WTC11 (cell line): Measurements from ENCODE around the gene HPS5. TPM values are rescaled to one million over a fixed set of nuclear protein-coding genes. Genes with fewer than 3 reads are reported as not detected.

Experiments used
- ATAC-seq: fragments of 200-7000 bp; cut with Tn5 transposase; 2 replicates; pipeline ENCODE4 v1.10.0; 2021; ENCODE audit warnings: mild to moderate bottlenecking, moderate library complexity
- CTCF ChIA-PET: fragments of 300-600 bp; sonication (Branson Sonifier 250); formaldehyde crosslinking; loops from one replicate; lab custom pipeline; 2021; ENCODE audit warnings: antibody characterized with exemption; lab: Charles Lee
- POLR2A ChIA-PET: fragments of 350-600 bp; sonication (Branson Sonifier 250); formaldehyde crosslinking; loops from one replicate; lab custom pipeline; 2021; ENCODE audit warnings: antibody characterized with exemption; lab: Charles Lee
- DNase-seq: peaks from one replicate; pipeline ENCODE4 v3.0.0; 2021; ENCODE audit warnings: low spot score
- H3K27ac Mint-ChIP-seq: 2 replicates; pipeline ENCODE4 v1.8.0; 2021; ENCODE audit warnings: mixed read lengths
- H3K27me3 Mint-ChIP-seq: 2 replicates; pipeline ENCODE4 v1.8.0; 2021; ENCODE audit warnings: low read depth, mild to moderate bottlenecking, moderate library complexity, mixed read lengths
- H3K36me3 Mint-ChIP-seq: 2 replicates; pipeline ENCODE4 v1.8.0; 2021; ENCODE audit warnings: mixed read lengths
- H3K4me1 Mint-ChIP-seq: 2 replicates; pipeline ENCODE4 v1.8.0; 2022; ENCODE audit warnings: mixed read lengths
- H3K4me3 Mint-ChIP-seq: 2 replicates; pipeline ENCODE4 v1.8.0; 2021; ENCODE audit warnings: mild to moderate bottlenecking, moderate library complexity, mixed read lengths
- H3K9me3 Mint-ChIP-seq: 2 replicates; pipeline ENCODE4 v1.8.0; 2021; ENCODE audit warnings: mixed read lengths
- CBFB ChIP-seq: sonication (generic); formaldehyde crosslinking; IDR thresholded peaks from 2 replicates; pipeline ENCODE4 v1.8.1; 2022; ENCODE audit warnings: mild to moderate bottlenecking, low read depth, missing genetic modification reagents
- CTCF ChIP-seq: fragments of 200-600 bp; IDR thresholded peaks from 2 replicates; pipeline ENCODE4 v1.8.0; 2022; ENCODE audit warnings: antibody characterized with exemption
- GABPB1 ChIP-seq: sonication (generic); formaldehyde crosslinking; IDR thresholded peaks from 2 replicates; pipeline ENCODE4 v1.8.1; 2023; ENCODE audit warnings: mild to moderate bottlenecking, missing genetic modification reagents
- KAT7 ChIP-seq: sonication (generic); formaldehyde crosslinking; IDR thresholded peaks from 2 replicates; pipeline ENCODE4 v1.8.1; 2023; ENCODE audit warnings: missing genetic modification reagents, mild to moderate bottlenecking, borderline replicate concordance
- NR1H2 ChIP-seq: sonication (generic); formaldehyde crosslinking; IDR thresholded peaks from 2 replicates; pipeline ENCODE4 v1.9.0; 2021; ENCODE audit warnings: mild to moderate bottlenecking, moderate library complexity, missing genetic modification reagents
- OVOL2 ChIP-seq: fragments of 250-450 bp; sonication (Bioruptor Pico); IDR thresholded peaks from 2 replicates; pipeline ENCODE4 v1.9.0; 2021; ENCODE audit warnings: mild to moderate bottlenecking, borderline replicate concordance
- PRRX2 ChIP-seq: fragments of 250-450 bp; sonication (Bioruptor Pico); IDR thresholded peaks from 2 replicates; pipeline ENCODE4 v1.8.0; 2021; ENCODE audit warnings: mild to moderate bottlenecking
- SMAD3 ChIP-seq: sonication (generic); formaldehyde crosslinking; IDR thresholded peaks from 2 replicates; pipeline ENCODE4 v1.8.0; 2022; ENCODE audit warnings: missing genetic modification reagents, mild to moderate bottlenecking, borderline replicate concordance
- TP53 ChIP-seq: sonication (generic); formaldehyde crosslinking; IDR thresholded peaks from 2 replicates; pipeline ENCODE4 v1.8.1; 2023; ENCODE audit warnings: mild to moderate bottlenecking, missing genetic modification reagents
- USF1 ChIP-seq: sonication (generic); formaldehyde crosslinking; IDR thresholded peaks from 2 replicates; pipeline ENCODE4 v1.8.0; 2022; ENCODE audit warnings: mild to moderate bottlenecking, missing genetic modification reagents
- ZBTB21 ChIP-seq: sonication (generic); formaldehyde crosslinking; IDR thresholded peaks from 2 replicates; pipeline ENCODE4 v1.8.1; 2023; ENCODE audit warnings: mild to moderate bottlenecking, missing genetic modification reagents, borderline replicate concordance
- ZNF671 ChIP-seq: fragments of 250-450 bp; sonication (Bioruptor Pico); IDR thresholded peaks from 2 replicates; pipeline ENCODE4 v1.8.0; 2021; ENCODE audit warnings: mild to moderate bottlenecking
- total RNA-seq: library from RNA; stranded (reverse); gene quantifications from 3 replicates; pipeline ENCODE4 v1.2.3, GENCODE V29; 2021
- TF ChIP-seq, protein P1 (sequence below): sonication (generic); formaldehyde crosslinking; IDR thresholded peaks from 2 replicates; pipeline ENCODE4 v1.8.1; 2023; ENCODE audit warnings: mild to moderate bottlenecking, missing genetic modification reagents, borderline replicate concordance
- TF ChIP-seq, protein P2 (sequence below): sonication (generic); formaldehyde crosslinking; IDR thresholded peaks from 2 replicates; pipeline ENCODE4 v1.8.0; 2023; ENCODE audit warnings: missing genetic modification reagents
- TF ChIP-seq, protein P3 (sequence below): sonication (generic); formaldehyde crosslinking; IDR thresholded peaks from 2 replicates; pipeline ENCODE4 v1.8.1; 2022; ENCODE audit warnings: missing genetic modification reagents, borderline replicate concordance
- TF ChIP-seq, protein P4 (sequence below): sonication (generic); formaldehyde crosslinking; IDR thresholded peaks from 2 replicates; pipeline ENCODE4 v1.8.1; 2022; ENCODE audit warnings: mild to moderate bottlenecking, moderate library complexity, missing genetic modification reagents
- TF ChIP-seq, protein P5 (sequence below): sonication (generic); formaldehyde crosslinking; IDR thresholded peaks from 2 replicates; pipeline ENCODE4 v1.8.1; 2022; ENCODE audit warnings: low read depth, mild to moderate bottlenecking, moderate library complexity, missing genetic modification reagents, borderline replicate concordance
- TF ChIP-seq, protein P6 (sequence below): sonication (generic); formaldehyde crosslinking; IDR thresholded peaks from 2 replicates; pipeline ENCODE4 v1.8.1; 2023; ENCODE audit warnings: mild to moderate bottlenecking, moderate library complexity, missing genetic modification reagents

HPS5 gene
- total RNA-seq, 1 experiment from 2014 or later: 14.9 TPM

- TF ChIP-seq, protein P1, sequence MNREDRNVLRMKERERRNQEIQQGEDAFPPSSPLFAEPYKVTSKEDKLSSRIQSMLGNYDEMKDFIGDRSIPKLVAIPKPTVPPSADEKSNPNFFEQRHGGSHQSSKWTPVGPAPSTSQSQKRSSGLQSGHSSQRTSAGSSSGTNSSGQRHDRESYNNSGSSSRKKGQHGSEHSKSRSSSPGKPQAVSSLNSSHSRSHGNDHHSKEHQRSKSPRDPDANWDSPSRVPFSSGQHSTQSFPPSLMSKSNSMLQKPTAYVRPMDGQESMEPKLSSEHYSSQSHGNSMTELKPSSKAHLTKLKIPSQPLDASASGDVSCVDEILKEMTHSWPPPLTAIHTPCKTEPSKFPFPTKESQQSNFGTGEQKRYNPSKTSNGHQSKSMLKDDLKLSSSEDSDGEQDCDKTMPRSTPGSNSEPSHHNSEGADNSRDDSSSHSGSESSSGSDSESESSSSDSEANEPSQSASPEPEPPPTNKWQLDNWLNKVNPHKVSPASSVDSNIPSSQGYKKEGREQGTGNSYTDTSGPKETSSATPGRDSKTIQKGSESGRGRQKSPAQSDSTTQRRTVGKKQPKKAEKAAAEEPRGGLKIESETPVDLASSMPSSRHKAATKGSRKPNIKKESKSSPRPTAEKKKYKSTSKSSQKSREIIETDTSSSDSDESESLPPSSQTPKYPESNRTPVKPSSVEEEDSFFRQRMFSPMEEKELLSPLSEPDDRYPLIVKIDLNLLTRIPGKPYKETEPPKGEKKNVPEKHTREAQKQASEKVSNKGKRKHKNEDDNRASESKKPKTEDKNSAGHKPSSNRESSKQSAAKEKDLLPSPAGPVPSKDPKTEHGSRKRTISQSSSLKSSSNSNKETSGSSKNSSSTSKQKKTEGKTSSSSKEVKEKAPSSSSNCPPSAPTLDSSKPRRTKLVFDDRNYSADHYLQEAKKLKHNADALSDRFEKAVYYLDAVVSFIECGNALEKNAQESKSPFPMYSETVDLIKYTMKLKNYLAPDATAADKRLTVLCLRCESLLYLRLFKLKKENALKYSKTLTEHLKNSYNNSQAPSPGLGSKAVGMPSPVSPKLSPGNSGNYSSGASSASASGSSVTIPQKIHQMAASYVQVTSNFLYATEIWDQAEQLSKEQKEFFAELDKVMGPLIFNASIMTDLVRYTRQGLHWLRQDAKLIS (CRISPR knock-in tag): no peak
- TF ChIP-seq, protein P2, sequence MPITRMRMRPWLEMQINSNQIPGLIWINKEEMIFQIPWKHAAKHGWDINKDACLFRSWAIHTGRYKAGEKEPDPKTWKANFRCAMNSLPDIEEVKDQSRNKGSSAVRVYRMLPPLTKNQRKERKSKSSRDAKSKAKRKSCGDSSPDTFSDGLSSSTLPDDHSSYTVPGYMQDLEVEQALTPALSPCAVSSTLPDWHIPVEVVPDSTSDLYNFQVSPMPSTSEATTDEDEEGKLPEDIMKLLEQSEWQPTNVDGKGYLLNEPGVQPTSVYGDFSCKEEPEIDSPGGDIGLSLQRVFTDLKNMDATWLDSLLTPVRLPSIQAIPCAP (CRISPR knock-in tag): no peak
Measured at GRCh38 chr11:18259259-18259658, 62.7 kb downstream of the HPS5 start (continued).

DNA sequence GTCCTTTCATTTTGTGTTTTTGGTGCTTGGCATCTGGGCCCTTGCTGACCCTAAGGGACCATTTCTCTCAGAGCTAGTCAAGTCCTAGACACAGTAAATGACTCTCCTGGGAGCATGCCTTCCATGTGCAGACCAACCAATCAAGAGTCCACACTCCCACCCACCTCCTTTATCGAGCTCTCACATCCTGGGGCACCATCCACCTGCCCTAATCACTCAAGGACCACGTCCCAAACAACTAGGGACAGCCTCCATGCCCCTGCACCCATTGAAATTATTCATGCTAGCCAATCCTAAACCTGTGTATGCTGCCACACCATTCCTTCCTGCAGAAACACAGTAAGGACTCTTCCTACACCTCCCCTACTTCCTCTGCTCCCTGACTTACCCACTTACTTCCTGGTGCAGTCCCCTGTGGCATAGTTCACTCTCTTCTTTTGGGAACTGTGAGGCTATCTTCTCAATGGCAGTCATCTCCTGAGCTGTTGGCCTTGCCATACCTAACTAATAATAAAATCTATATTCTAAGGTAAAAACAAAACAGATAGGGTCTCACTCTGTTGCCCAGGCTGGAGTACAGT lies 67.1 kb downstream of the HPS5 start:
- Mint-ChIP-seq H3K27ac (no peak overlapping the region), H3K4me1 (no peaks in the 10 kb centered on the region), H3K36me3 (no peaks in the 10 kb centered on the region), H3K9me3 (no peaks in the 10 kb centered on the region), H3K4me3 (no peak overlapping the region), H3K27me3 (no peaks in the 10 kb centered on the region; the same call in 1 of the 2 replicates)
- ATAC-seq: no peak
- ChIA-PET POLR2A (no interaction called here), CTCF (no interaction called here)
- DNase-seq: no peak
- TF ChIP-seq, protein P3, sequence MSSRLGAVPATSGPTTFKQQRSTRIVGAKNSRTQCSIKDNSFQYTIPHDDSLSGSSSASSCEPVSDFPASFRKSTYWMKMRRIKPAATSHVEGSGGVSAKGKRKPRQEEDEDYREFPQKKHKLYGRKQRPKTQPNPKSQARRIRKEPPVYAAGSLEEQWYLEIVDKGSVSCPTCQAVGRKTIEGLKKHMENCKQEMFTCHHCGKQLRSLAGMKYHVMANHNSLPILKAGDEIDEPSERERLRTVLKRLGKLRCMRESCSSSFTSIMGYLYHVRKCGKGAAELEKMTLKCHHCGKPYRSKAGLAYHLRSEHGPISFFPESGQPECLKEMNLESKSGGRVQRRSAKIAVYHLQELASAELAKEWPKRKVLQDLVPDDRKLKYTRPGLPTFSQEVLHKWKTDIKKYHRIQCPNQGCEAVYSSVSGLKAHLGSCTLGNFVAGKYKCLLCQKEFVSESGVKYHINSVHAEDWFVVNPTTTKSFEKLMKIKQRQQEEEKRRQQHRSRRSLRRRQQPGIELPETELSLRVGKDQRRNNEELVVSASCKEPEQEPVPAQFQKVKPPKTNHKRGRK: no peak
- TF ChIP-seq, protein P4, sequence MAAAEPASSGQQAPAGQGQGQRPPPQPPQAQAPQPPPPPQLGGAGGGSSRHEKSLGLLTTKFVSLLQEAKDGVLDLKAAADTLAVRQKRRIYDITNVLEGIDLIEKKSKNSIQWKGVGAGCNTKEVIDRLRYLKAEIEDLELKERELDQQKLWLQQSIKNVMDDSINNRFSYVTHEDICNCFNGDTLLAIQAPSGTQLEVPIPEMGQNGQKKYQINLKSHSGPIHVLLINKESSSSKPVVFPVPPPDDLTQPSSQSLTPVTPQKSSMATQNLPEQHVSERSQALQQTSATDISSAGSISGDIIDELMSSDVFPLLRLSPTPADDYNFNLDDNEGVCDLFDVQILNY (CRISPR knock-in tag): no peak
- no peak for TF ChIP-seq KAT7 (CRISPR knock-in tag)
- TF ChIP-seq NR1H2 (CRISPR knock-in tag): no peak
- no peak for TF ChIP-seq ZBTB21
- TF ChIP-seq PRRX2 (CRISPR knock-in tag): no peak
- TF ChIP-seq USF1 (CRISPR knock-in tag): no peak
- no peak for TF ChIP-seq GABPB1 (CRISPR knock-in tag)
- TF ChIP-seq, protein P5, sequence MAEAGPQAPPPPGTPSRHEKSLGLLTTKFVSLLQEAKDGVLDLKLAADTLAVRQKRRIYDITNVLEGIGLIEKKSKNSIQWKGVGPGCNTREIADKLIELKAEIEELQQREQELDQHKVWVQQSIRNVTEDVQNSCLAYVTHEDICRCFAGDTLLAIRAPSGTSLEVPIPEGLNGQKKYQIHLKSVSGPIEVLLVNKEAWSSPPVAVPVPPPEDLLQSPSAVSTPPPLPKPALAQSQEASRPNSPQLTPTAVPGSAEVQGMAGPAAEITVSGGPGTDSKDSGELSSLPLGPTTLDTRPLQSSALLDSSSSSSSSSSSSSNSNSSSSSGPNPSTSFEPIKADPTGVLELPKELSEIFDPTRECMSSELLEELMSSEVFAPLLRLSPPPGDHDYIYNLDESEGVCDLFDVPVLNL: no peak
- no peak for TF ChIP-seq SMAD3 (CRISPR knock-in tag)
- TF ChIP-seq CBFB (CRISPR knock-in tag): no peak
- TF ChIP-seq TP53 (CRISPR knock-in tag): no peak
- TF ChIP-seq ZNF671 (CRISPR knock-in tag): no peak
- no peak for TF ChIP-seq CTCF
- TF ChIP-seq OVOL2: no peak
- TF ChIP-seq, protein P6, sequence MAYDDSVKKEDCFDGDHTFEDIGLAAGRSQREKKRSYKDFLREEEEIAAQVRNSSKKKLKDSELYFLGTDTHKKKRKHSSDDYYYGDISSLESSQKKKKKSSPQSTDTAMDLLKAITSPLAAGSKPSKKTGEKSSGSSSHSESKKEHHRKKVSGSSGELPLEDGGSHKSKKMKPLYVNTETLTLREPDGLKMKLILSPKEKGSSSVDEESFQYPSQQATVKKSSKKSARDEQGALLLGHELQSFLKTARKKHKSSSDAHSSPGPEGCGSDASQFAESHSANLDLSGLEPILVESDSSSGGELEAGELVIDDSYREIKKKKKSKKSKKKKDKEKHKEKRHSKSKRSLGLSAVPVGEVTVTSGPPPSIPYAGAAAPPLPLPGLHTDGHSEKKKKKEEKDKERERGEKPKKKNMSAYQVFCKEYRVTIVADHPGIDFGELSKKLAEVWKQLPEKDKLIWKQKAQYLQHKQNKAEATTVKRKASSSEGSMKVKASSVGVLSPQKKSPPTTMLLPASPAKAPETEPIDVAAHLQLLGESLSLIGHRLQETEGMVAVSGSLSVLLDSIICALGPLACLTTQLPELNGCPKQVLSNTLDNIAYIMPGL (CRISPR knock-in tag): no peak
